Stimulated activated CD4-positive, alpha-beta T cell treated with anti-CD3 and anti-CD28 coated beads, Interleukin-4, amount 100 ng/mL, for 24 hours (primary cell): ENCODE results near the gene SNAI3.

Experiments used
- DNase-seq: peaks from one replicate; pipeline ENCODE4 v3.0.0-alpha.2; 2020

SNAI3 gene

GRCh38 chr16:88703486-88704309, 17.4 kb upstream of the SNAI3 start:
- DNase-seq: peak; percentile 69

GRCh38 chr16:88702371-88703210, 16.3 kb upstream of the SNAI3 start:
- DNase-seq: no peak

- peak; percentile 17 for DNase-seq
These were observed 15.5 kb upstream of the SNAI3 start for GRCh38 chr16:88701581-88702370.

- DNase-seq: peak; percentile 94
These were observed 14.6 kb upstream of the SNAI3 start for GRCh38 chr16:88700636-88701482.

- no peak for DNase-seq
These were observed 14.0 kb upstream of the SNAI3 start for GRCh38 chr16:88700322-88700635.

- DNase-seq: no peak
These were observed 12.9 kb upstream of the SNAI3 start for GRCh38 chr16:88699180-88699579.

- no peak for DNase-seq
These were observed 12.3 kb upstream of the SNAI3 start for GRCh38 chr16:88698646-88699045.

GRCh38 chr16:88697831-88698615, 11.7 kb upstream of the SNAI3 start:
- DNase-seq: no peak

- no peak for DNase-seq
These were observed 11.0 kb upstream of the SNAI3 start for GRCh38 chr16:88697116-88697830.

GRCh38 chr16:88696441-88696840, 10.1 kb upstream of the SNAI3 start:
- DNase-seq: no peak

- no peak for DNase-seq
These were observed 9.4 kb upstream of the SNAI3 start for GRCh38 chr16:88695753-88696152.

- no peak for DNase-seq
These were observed 8.9 kb upstream of the SNAI3 start for GRCh38 chr16:88695218-88695617.

GRCh38 chr16:88694221-88695087, 8.1 kb upstream of the SNAI3 start:
- DNase-seq: no peak

- no peak for DNase-seq
These were observed 7.3 kb upstream of the SNAI3 start for GRCh38 chr16:88693420-88694177.

GRCh38 chr16:88692861-88693260, 6.6 kb upstream of the SNAI3 start:
- no peak for DNase-seq

GRCh38 chr16:88691924-88692560, 5.7 kb upstream of the SNAI3 start:
- no peak for DNase-seq

GRCh38 chr16:88691129-88691813, 5.0 kb upstream of the SNAI3 start:
- DNase-seq: no peak
